DOHH2 (cell line): ENCODE results near the gene MPP4.

Source experiments
- CTCF ChIP-seq: fragments of 200-600 bp; sonication (generic); IDR thresholded peaks from one replicate; pipeline ENCODE4 v1.5.1; 2014; ENCODE audit warnings: antibody characterized with exemption, mild to moderate bottlenecking, low read depth, low read length; ENCODE audit not compliant: poor library complexity, severe bottlenecking
- EZH2phosphoT487 ChIP-seq: fragments of 200-600 bp; sonication (generic); IDR thresholded peaks from 2 replicates; pipeline ENCODE4 v1.6.1; 2017; ENCODE audit warnings: borderline replicate concordance, mild to moderate bottlenecking, antibody characterized with exemption, low read length, moderate library complexity, mixed read lengths

GRCh38 chr2:201674794-201675193, 23.6 kb downstream of the MPP4 start:
- TF ChIP-seq CTCF (no peak), EZH2phosphoT487 (no peak)
